Measurements from ENCODE around the gene OR1B1.

- TF ChIP-seq, protein P1, sequence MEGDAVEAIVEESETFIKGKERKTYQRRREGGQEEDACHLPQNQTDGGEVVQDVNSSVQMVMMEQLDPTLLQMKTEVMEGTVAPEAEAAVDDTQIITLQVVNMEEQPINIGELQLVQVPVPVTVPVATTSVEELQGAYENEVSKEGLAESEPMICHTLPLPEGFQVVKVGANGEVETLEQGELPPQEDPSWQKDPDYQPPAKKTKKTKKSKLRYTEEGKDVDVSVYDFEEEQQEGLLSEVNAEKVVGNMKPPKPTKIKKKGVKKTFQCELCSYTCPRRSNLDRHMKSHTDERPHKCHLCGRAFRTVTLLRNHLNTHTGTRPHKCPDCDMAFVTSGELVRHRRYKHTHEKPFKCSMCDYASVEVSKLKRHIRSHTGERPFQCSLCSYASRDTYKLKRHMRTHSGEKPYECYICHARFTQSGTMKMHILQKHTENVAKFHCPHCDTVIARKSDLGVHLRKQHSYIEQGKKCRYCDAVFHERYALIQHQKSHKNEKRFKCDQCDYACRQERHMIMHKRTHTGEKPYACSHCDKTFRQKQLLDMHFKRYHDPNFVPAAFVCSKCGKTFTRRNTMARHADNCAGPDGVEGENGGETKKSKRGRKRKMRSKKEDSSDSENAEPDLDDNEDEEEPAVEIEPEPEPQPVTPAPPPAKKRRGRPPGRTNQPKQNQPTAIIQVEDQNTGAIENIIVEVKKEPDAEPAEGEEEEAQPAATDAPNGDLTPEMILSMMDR (IDR thresholded peaks at IDR 0.05): no peak
- no peak for TF ChIP-seq POLR2A (IDR thresholded peaks at IDR 0.05)
These were observed 43.1 kb downstream of the OR1B1 start, which contains the start of gene OR1Q1 for GRCh38 chr9:122614362-122614761.
